H1 (cell line): ENCODE data around the gene STRN4. TPM values are rescaled to one million over a fixed set of nuclear protein-coding genes. Genes with fewer than 3 reads are reported as not detected.
A peak's percentile ranks its signal among the peaks of the same experiment; 100 is the strongest.

Source experiments
- USF2 ChIP-seq: IDR thresholded peaks from 2 replicates; pipeline ENCODE4 v1.6.1; 2011; ENCODE audit warnings: low read length, improper control_type of control experiment
- polyA plus RNA-seq, 7 experiments: library from polyadenylated mRNA; depleted of rRNA in 3 of 7; stranded (reverse) in 5 of 7; unstranded in 2 of 7; fragments of >200 nt in 5 of 7; fragments of 200-250 nt in 2 of 7; gene quantifications; 1 replicate in 5 of 7; 2 replicates in 1 of 7; 4 replicates in 1 of 7; pipeline versions ENCODE4 v1.2.1 to v1.2.3, GENCODE V29; 2011 to 2013; ENCODE audit warnings: missing spikeins in 2 of 7, mixed read lengths in 2 of 7
- total RNA-seq: library from RNA; stranded (reverse); fragmentation: NEBNext Ultra II Directional; extraction: Animal tissue kit (Norgen Biotek cat#: 25700); gene quantifications from 2 replicates; pipeline ENCODE4 v1.2.1, GENCODE V29; 2021

The STRN4 gene
- total and polyA plus RNA-seq, 2 of the 8 experiments (the other 6 are each of a cell fraction or from before 2014, with no cell fraction given), result 120 to 187 TPM

GRCh38 chr19:46697204-46697960, 48.9 kb downstream of the STRN4 start (continued):
- TF ChIP-seq USF2, result peak; percentile 67
